ENCODE data around the gene CCND2.

Gene CCND2

DNA sequence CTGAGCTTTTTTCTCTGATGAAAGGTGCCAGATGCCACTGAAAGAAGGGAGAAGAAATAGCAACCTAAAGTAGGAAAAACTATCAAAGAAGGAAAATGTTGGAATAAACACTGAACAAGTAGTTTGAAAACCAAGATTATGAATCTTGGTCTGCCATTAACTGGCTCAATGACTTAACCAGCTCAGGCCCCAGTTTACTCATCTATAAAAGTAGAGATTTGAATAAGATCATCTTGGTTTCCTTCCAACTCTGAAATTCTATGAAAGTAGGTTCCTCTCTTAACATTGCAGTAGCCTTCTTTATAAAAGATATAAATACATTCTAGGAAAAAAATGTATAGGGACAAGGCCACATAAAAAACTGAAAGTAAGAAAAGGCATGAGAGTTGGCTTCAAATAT, 16.1 kb upstream of the CCND2 start:
- no peak for DNase-seq

DNA sequence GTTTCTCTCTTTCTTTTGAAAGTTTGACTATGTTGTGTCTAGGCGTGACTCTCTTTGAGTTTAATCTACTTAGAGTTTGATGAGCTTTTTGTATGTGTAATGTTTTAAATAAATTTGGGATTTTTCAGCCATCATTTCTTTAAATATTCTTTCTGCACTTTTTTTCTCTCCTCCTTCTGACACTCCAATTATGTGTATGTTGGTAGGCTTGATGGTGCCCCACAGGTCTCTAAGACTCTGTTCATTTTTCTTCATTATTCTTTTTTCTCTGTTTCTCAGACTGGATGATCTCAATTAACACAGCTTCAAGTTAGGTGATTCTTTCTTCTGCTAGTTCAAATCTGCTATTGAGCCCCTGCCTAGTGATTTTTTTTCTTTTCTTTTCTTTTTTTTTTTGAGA, 14.5 kb upstream of the CCND2 start:
- DNase-seq, result no peak

- DNase-seq, result no peak
Observed at GRCh38 chr12:4261655-4262054, 11.9 kb upstream of the CCND2 start.

DNA sequence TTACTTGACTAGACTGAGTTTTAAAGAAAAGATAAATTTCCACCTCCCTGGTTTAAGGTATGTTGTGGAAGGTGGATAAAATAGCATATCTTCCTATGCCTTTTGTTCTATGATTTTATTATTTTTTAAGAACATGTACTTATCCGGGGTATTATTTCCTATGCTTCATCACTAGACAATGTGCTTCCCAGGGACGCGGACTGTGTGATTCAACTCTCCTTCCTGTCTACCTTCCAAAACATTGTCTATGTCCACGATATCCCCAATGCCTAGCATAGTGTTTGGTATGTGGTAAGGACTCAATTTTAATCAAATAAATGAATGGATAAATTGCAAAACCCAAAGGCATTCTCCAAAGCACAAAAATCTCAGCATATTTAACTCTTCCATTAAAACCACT, 8.3 kb upstream of the CCND2 start:
- DNase-seq, result no peak

DNA sequence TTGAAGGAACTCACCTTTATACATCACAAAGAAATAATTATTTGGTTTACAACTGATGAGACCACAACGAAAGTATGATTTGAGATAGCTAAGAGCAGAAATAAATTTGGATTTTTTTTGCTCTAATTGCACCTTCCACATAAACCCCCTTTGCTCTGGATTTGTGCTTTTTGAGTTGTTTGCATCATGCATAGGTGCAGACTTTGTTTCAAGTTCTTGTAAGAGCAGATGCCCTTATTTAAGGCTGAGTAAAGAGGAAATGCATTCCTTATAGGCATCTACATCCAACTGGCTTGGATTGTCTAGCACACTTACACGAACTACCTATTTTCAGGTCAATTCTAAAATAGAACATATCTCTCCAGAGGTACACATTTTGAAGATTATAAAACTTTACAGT, 6.6 kb upstream of the CCND2 start:
- no peak for DNase-seq

GRCh38 chr12:4267704-4268328, 5.7 kb upstream of the CCND2 start:
- no peak for DNase-seq

GRCh38 chr12:4268329-4269181, 5.0 kb upstream of the CCND2 start:
- DNase-seq, result peak; percentile 63

- peak; percentile 96 for DNase-seq
Observed at GRCh38 chr12:4269279-4269991, 4.1 kb upstream of the CCND2 start.

GRCh38 chr12:4270016-4270830, 3.3 kb upstream of the CCND2 start:
- DNase-seq, result peak; percentile 70

GRCh38 chr12:4270831-4271716, 2.5 kb upstream of the CCND2 start:
- DNase-seq, result peak; percentile 73

- DNase-seq, result peak; percentile 92
Observed at GRCh38 chr12:4271717-4272423, 1.7 kb upstream of the CCND2 start.

- DNase-seq, result peak; percentile 86
Observed at GRCh38 chr12:4272424-4273272, 914 bp upstream of the CCND2 start.

- no peak for DNase-seq
Observed at GRCh38 chr12:4273273-4273651, 300 bp upstream of the CCND2 start.

GRCh38 chr12:4274396-4275015, 944 bp downstream of the CCND2 start:
- DNase-seq, result peak; percentile 52

DNA sequence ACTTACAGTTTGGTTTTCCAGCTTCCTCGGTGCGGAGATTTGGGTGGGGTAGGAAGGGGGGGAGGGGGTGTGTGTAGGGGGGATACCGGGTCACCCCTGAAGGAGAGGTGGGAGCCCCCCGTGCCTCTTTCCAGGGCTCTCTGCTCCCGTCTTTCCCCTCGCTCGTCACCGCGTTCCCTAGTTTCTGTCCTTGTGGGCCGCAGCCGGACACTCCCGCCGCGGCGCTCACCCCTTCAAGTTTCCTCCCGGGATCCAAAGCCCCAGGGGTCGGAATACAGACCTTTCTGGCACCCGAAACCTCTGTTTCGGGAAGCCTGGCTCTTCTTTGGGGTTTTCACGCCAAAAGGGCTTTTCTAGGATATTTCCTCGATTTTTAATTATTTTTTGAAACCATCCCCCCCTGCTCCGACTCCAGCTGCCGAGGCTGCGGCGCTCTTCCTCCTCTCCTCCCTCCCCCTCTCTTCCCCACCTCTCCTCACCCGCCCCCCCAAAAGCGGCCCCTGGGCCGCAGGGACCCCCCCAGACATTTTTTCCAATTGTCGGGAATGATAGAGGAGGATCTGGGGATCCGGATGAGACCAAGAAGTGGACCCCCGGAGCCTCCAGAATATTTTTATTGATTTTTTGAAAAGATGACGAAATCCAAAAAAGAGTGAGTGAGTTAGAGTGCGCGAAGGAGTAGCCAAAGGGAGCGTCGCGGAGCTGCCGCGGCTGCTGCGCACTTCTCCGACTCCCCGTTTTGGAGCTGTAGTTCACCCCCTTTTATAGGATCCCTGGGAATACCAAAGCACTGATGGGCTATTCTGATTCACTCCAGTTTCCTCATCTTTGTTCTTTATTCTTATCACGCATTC, 1.7 kb downstream of the CCND2 start:
- no peak for DNase-seq

- no peak for DNase-seq
Observed at GRCh38 chr12:4275870-4276301, 2.3 kb downstream of the CCND2 start.

- DNase-seq, result peak; percentile 89
Observed at GRCh38 chr12:4276524-4277204, 3.1 kb downstream of the CCND2 start.

- DNase-seq, result no peak
Observed at GRCh38 chr12:4277205-4277543, 3.6 kb downstream of the CCND2 start.
